Measurements from ENCODE around the gene CYP3A4. TPM values are rescaled to one million over a fixed set of nuclear protein-coding genes. Genes with fewer than 3 reads are reported as not detected.

CYP3A4 gene
- total and polyA plus RNA-seq, 2 of the 8 experiments (the other 6 are each of a cell fraction or from before 2014, with no cell fraction given) = not detected

DNA sequence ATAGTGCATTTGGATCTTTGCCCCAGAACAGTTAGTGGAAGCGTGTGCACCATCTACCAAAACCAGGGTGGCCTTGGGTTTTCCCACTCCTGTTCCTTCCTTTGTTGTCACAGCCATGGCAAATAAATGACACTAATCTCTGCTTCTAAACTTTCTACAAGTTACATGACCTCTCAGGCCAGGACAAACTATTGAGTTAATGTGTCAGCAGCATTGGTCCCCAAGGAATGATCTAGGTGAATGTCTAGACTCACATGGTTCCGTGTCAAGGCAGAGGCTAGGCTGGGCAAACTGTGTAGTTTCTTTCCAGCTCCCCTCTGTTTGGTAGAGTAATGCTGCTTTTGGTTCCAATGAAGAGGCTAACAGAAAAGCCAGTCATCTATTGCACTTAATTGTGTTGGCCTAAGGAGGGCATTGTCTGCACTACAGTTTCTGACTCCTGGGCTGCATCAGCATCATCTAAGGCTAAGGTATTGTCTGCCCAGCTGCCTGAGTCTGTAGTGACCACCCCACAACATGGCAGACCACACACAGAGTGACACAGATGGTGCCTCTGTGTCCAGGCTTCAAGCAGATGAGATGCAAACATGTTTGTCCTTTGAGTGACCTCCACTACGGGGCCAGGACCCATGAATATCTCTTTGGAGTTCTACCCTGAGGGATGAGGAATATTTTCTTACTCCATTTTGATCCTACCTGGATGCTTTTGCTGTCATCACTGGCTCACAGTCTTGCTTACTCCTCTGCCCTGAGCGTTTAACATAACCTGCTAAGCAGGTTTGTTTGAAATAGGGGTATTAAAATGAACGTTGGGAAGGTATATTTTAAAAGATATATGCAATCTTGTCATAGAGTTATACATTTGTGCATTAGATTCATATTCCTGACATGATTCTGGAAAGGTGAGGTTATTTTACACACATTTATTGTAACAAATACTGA is 1.7 kb downstream of the CYP3A4 start (continued):
- no peak for TF ChIP-seq GTF2F1 (IDR thresholded peaks at IDR 0.05; ENCODE audit: borderline replicate concordance, low read depth, low read length)
- no peak for TF ChIP-seq RBBP5 (IDR thresholded peaks at IDR 0.05; ENCODE audit: borderline replicate concordance, low read depth, low read length)
- no peak for TF ChIP-seq POLR2AphosphoS5 (IDR thresholded peaks at IDR 0.05; ENCODE audit: low read depth, low read length)
- no peak for TF ChIP-seq RNF2 (IDR thresholded peaks at IDR 0.05; ENCODE audit: borderline replicate concordance, low read depth, low read length, missing control alignments, poor library complexity, severe bottlenecking)
- no peak for TF ChIP-seq SIX5 (IDR thresholded peaks at IDR 0.05; ENCODE audit: low read depth, low read length)
- no peak for TF ChIP-seq BACH1 (IDR thresholded peaks at IDR 0.05; ENCODE audit: low read length)
- peak; percentile 21 to 40; a peak in 2 of 4 replicates for TF ChIP-seq RAD21 (IDR thresholded peaks at IDR 0.05 in 1 of 2, conservative IDR thresholded peaks at IDR 0.05 in 1 of 2; ENCODE audit: low read depth in 2 of 2, low read length in 2 of 2)
